IMR-90 (cell line): ENCODE data around the gene TAF7.

ENCODE experiments used
- CEBPB ChIP-seq: IDR thresholded peaks from 2 replicates; pipeline ENCODE4 v1.6.1; 2012; ENCODE audit warnings: low read depth, low read length, improper control_type of control experiment
- FOS ChIP-seq: fragments of 150-350 bp; IDR thresholded peaks from 2 replicates; pipeline ENCODE4 v1.6.1; 2016; ENCODE audit warnings: low read depth, low read length
- MXI1 ChIP-seq: IDR thresholded peaks from 2 replicates; pipeline ENCODE4 v1.6.1; 2012; ENCODE audit warnings: low read depth, mild to moderate bottlenecking, low read length, moderate library complexity, borderline replicate concordance
- POLR2A ChIP-seq: IDR thresholded peaks from 2 replicates; pipeline ENCODE4 v1.6.1; 2012; ENCODE audit warnings: mild to moderate bottlenecking, low read depth, low read length
- RAD21 ChIP-seq: IDR thresholded peaks from 2 replicates; pipeline ENCODE4 v1.6.1; 2012; ENCODE audit warnings: low read length, improper control_type of control experiment
- RCOR1 ChIP-seq: IDR thresholded peaks from 2 replicates; pipeline ENCODE4 v1.6.1; 2012; ENCODE audit warnings: mild to moderate bottlenecking, low read length, improper control_type of control experiment; ENCODE audit not compliant: insufficient replicate concordance
- RFX5 ChIP-seq: IDR thresholded peaks from 2 replicates; pipeline ENCODE4 v1.8.0; 2012; ENCODE audit warnings: low read depth, mild to moderate bottlenecking, low read length, moderate library complexity
- SMC3 ChIP-seq: fragments of 150-350 bp; IDR thresholded peaks from 2 replicates; pipeline ENCODE4 v1.6.1; 2016; ENCODE audit warnings: low read depth, mild to moderate bottlenecking, antibody characterized with exemption, low read length, moderate library complexity
- TF ChIP-seq, protein P1 (sequence below): conservative IDR thresholded peaks from 2 replicates; pipeline ENCODE4 v1.5.1; 2012; ENCODE audit warnings: mild to moderate bottlenecking, low read depth, low read length, improper control_type of control experiment
- TF ChIP-seq, protein P2 (sequence below): fragments of 150-350 bp; IDR thresholded peaks from 2 replicates; pipeline ENCODE4 v1.6.1; 2016; ENCODE audit warnings: low read depth, mild to moderate bottlenecking, low read length, moderate library complexity, borderline replicate concordance

DNA sequence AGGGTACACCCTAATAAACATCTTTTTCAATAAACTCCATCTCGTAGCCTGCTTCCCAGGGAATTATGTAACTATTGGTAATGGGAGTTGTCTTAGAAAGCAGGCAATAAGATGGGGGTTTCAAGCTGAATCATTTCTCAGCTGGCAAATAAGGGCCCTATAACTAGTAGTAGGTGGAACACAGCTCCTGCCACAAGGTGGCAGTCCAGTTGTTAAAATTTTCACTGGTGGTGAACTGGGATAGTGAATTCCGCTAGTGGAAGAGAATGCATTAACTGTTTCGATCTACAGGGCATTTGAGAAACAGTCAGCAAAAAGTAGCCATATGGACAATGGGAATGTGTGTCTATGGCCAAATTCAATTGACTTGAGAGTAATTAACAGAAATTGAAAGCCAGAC lies 47.7 kb downstream of the TAF7 start:
- TF ChIP-seq, protein P1, sequence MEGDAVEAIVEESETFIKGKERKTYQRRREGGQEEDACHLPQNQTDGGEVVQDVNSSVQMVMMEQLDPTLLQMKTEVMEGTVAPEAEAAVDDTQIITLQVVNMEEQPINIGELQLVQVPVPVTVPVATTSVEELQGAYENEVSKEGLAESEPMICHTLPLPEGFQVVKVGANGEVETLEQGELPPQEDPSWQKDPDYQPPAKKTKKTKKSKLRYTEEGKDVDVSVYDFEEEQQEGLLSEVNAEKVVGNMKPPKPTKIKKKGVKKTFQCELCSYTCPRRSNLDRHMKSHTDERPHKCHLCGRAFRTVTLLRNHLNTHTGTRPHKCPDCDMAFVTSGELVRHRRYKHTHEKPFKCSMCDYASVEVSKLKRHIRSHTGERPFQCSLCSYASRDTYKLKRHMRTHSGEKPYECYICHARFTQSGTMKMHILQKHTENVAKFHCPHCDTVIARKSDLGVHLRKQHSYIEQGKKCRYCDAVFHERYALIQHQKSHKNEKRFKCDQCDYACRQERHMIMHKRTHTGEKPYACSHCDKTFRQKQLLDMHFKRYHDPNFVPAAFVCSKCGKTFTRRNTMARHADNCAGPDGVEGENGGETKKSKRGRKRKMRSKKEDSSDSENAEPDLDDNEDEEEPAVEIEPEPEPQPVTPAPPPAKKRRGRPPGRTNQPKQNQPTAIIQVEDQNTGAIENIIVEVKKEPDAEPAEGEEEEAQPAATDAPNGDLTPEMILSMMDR: no peak
- TF ChIP-seq FOS (no peak), CEBPB (no peak), RFX5 (no peak), POLR2A (no peak), RAD21 (no peak), RCOR1 (no peak), MXI1 (no peak), SMC3 (no peak)
- TF ChIP-seq, protein P2, sequence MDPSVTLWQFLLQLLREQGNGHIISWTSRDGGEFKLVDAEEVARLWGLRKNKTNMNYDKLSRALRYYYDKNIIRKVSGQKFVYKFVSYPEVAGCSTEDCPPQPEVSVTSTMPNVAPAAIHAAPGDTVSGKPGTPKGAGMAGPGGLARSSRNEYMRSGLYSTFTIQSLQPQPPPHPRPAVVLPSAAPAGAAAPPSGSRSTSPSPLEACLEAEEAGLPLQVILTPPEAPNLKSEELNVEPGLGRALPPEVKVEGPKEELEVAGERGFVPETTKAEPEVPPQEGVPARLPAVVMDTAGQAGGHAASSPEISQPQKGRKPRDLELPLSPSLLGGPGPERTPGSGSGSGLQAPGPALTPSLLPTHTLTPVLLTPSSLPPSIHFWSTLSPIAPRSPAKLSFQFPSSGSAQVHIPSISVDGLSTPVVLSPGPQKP: no peak
